ENCODE measurements around the gene GGT1. TPM values are rescaled to one million over a fixed set of nuclear protein-coding genes. Genes with fewer than 3 reads are reported as not detected.
A peak's percentile ranks its signal among the peaks of the same experiment; 100 is the strongest.
"Not testable (repeated sequence)": the region's sequence is repeated elsewhere in the genome, so short reads cannot be mapped to it uniquely, and the experiment has no call there.

The GGT1 gene
- total RNA-seq, 1 donor from 2014 or later: 1.5 TPM

GRCh38 chr22:24582056-24582814, 20.8 kb upstream of the GGT1 start:
- intact Hi-C loops (cut with DNase I): no loop called here
- no peak for ATAC-seq (ENCODE audit: poor library complexity)
- DNase-seq: peak; percentile 75

- peak; percentile 47 for ATAC-seq (ENCODE audit: poor library complexity)
- intact Hi-C loops (cut with DNase I): no loop called here
- DNase-seq: no peak
Measured at GRCh38 chr22:24583221-24584165, 19.5 kb upstream of the GGT1 start.

- intact Hi-C loops (cut with DNase I): no loop called here
- no peak for DNase-seq
- peak; percentile 19 for ATAC-seq (ENCODE audit: poor library complexity)
Measured at GRCh38 chr22:24584166-24584790, 18.7 kb upstream of the GGT1 start.

GRCh38 chr22:24584871-24585411, 18.1 kb upstream of the GGT1 start:
- no peak for ATAC-seq (ENCODE audit: poor library complexity)
- no peak for DNase-seq
- intact Hi-C loops (cut with DNase I): no loop called here

- DNase-seq (no peak), ATAC-seq (ENCODE audit: poor library complexity) (no peak)
- intact Hi-C loops (cut with DNase I): no loop called here
Measured at GRCh38 chr22:24585461-24585860, 17.5 kb upstream of the GGT1 start.

- intact Hi-C loops (cut with DNase I): no loop called here
- DNase-seq (no peak), ATAC-seq (ENCODE audit: poor library complexity) (no peak)
Measured at GRCh38 chr22:24585927-24586546, 17.0 kb upstream of the GGT1 start.

GRCh38 chr22:24587251-24587650, 15.7 kb upstream of the GGT1 start:
- ATAC-seq (ENCODE audit: poor library complexity) (no peak), DNase-seq (no peak)
- intact Hi-C loops (cut with DNase I): no loop called here

- DNase-seq (no peak), ATAC-seq (ENCODE audit: poor library complexity) (no peak)
Measured at GRCh38 chr22:24587948-24588347, 15.0 kb upstream of the GGT1 start.

GRCh38 chr22:24588381-24588756, 14.6 kb upstream of the GGT1 start:
- no peak for DNase-seq
- intact Hi-C loops (cut with DNase I): no loop called here

More at GRCh38 chr22:24587948-24588347, 15.0 kb upstream of the GGT1 start:
- intact Hi-C loops (cut with DNase I): no loop called here

GRCh38 chr22:24588757-24589481, 14.1 kb upstream of the GGT1 start:
- intact Hi-C loops (cut with DNase I): no loop called here
- DNase-seq (no peak), ATAC-seq (ENCODE audit: poor library complexity) (no peak)

More at GRCh38 chr22:24588381-24588756, 14.6 kb upstream of the GGT1 start:
- ATAC-seq (ENCODE audit: poor library complexity): no peak

- intact Hi-C loops (cut with DNase I): no loop called here
- ATAC-seq (ENCODE audit: poor library complexity): no peak
- no peak for DNase-seq
Measured at GRCh38 chr22:24589518-24590030, 13.4 kb upstream of the GGT1 start.

GRCh38 chr22:24590596-24591173, 12.3 kb upstream of the GGT1 start:
- DNase-seq (no peak), ATAC-seq (ENCODE audit: poor library complexity) (no peak)
- intact Hi-C loops (cut with DNase I): no loop called here

- ATAC-seq (ENCODE audit: poor library complexity) (no peak), DNase-seq (no peak)
- intact Hi-C loops (cut with DNase I): no loop called here
Measured at GRCh38 chr22:24591286-24591830, 11.6 kb upstream of the GGT1 start.

GRCh38 chr22:24592058-24592850, 10.7 kb upstream of the GGT1 start:
- intact Hi-C loops (cut with DNase I): no loop called here
- ATAC-seq (ENCODE audit: poor library complexity) (peak; percentile 14), DNase-seq (no peak)

- DNase-seq (peak; percentile 94), ATAC-seq (ENCODE audit: poor library complexity) (peak; percentile 93)
- intact Hi-C loops (cut with DNase I): no loop called here
Measured at GRCh38 chr22:24592851-24593558, 10.0 kb upstream of the GGT1 start, which contains the start of gene LRRC75B. Gene LRRC75B (minus strand): TSS chr22:24593073. CDS start chr22:24593039, 34 bp downstream.

- DNase-seq; ATAC-seq (ENCODE audit: poor library complexity); intact Hi-C loops (cut with DNase I): not testable (repeated sequence)
Measured at GRCh38 chr22:24593559-24593835, 9.5 kb upstream of the GGT1 start.
